IMR-90 (cell line): ENCODE results near the gene DENND1B. TPM values are rescaled to one million over a fixed set of nuclear protein-coding genes. Genes with fewer than 3 reads are reported as not detected.

Experiments used
- ATAC-seq: fragments of 200-7000 bp; cut with Tn5 transposase; 2 replicates; pipeline ENCODE4 v1.9.1; 2020; ENCODE audit warnings: low read depth, mild to moderate bottlenecking, moderate library complexity
- BruUV-seq: library from RNA; stranded (reverse); fragments of 400-500 nt; replicated peaks from 2 replicates; lab custom pipeline; 2021; lab: Mats Ljungman, UMichigan
- CTCF ChIA-PET: fragments of 300-600 bp; formaldehyde crosslinking; extraction: SDS; loops from one replicate; lab custom pipeline; 2021; ENCODE audit warnings: antibody characterized with exemption; lab: Yijun Ruan, JAX
- POLR2A ChIA-PET: fragments of 300-600 bp; sonication (Branson Sonifier 250); formaldehyde crosslinking; loops from one replicate; lab custom pipeline; 2022; ENCODE audit warnings: antibody characterized with exemption; ENCODE audit not compliant: unreplicated experiment; lab: Charles Lee
- DNase-seq: peaks from one replicate; pipeline ENCODE4 v3.0.0; 2013
- H2AFZ ChIP-seq: replicated peaks from 2 replicates; pipeline ENCODE3; 2013; ENCODE audit warnings: low read length, mild to moderate bottlenecking; ENCODE audit not compliant: poor library complexity
- H2AK5ac ChIP-seq: 2 replicates; pipeline ENCODE4 v1.6.1; 2013; ENCODE audit warnings: low read depth, low read length, inconsistent platforms
- H2AK9ac ChIP-seq: replicated peaks from 2 replicates; pipeline ENCODE3; 2013; ENCODE audit warnings: mild to moderate bottlenecking, low read depth, low read length, moderate library complexity; ENCODE audit not compliant: poor library complexity
- H2BK120ac ChIP-seq: 2 replicates; pipeline ENCODE4 v1.6.1; 2013; ENCODE audit warnings: low read depth, low read length, inconsistent platforms
- H2BK15ac ChIP-seq: 3 replicates; pipeline ENCODE4 v1.6.1; 2013; ENCODE audit warnings: low read depth, low read length, inconsistent platforms
- H2BK20ac ChIP-seq: 2 replicates; pipeline ENCODE4 v1.6.1; 2013; ENCODE audit warnings: low read depth, mild to moderate bottlenecking, inconsistent platforms, low read length, moderate library complexity
- H2BK5ac ChIP-seq: 2 replicates; pipeline ENCODE4 v1.6.1; 2013; ENCODE audit warnings: mild to moderate bottlenecking, low read depth, low read length, inconsistent platforms; ENCODE audit not compliant: poor library complexity, severe bottlenecking
- H3K14ac ChIP-seq: replicated peaks from 2 replicates; pipeline ENCODE4 v1.6.1; 2013; ENCODE audit warnings: low read depth, low read length, inconsistent platforms
- H3K18ac ChIP-seq: 2 replicates; pipeline ENCODE4 v1.6.1; 2013; ENCODE audit warnings: low read depth, low read length, control low read depth
- H3K23ac ChIP-seq: 2 replicates; pipeline ENCODE4 v1.6.1; 2013; ENCODE audit warnings: low read depth, low read length, inconsistent platforms
- H3K27ac ChIP-seq: 2 replicates; pipeline ENCODE4 v1.5.1; 2013; ENCODE audit warnings: mild to moderate bottlenecking, control low read depth, low read length; ENCODE audit not compliant: insufficient read depth
- H3K27me3 ChIP-seq: 2 replicates; pipeline ENCODE4 v1.6.1; 2013; ENCODE audit warnings: low read length; ENCODE audit not compliant: control insufficient read depth, insufficient read depth
- H3K36me3 ChIP-seq: 2 replicates; pipeline ENCODE4 v1.6.1; 2013; ENCODE audit warnings: low read length, mixed read lengths; ENCODE audit not compliant: control insufficient read depth, insufficient read depth
- H3K4ac ChIP-seq: 2 replicates; pipeline ENCODE4 v1.6.1; 2013; ENCODE audit warnings: low read depth, low read length, inconsistent platforms
- H3K4me1 ChIP-seq: 2 replicates; pipeline ENCODE4 v1.6.1; 2013; ENCODE audit warnings: low read length, mixed read lengths; ENCODE audit not compliant: control insufficient read depth, insufficient read depth
- H3K4me2 ChIP-seq: 2 replicates; pipeline ENCODE4 v1.6.1; 2013; ENCODE audit warnings: low read depth, mild to moderate bottlenecking, control low read depth, low read length, moderate library complexity
- H3K4me3 ChIP-seq: 2 replicates; pipeline ENCODE4 v1.5.1; 2013; ENCODE audit warnings: low read depth, mild to moderate bottlenecking, control low read depth, low read length, moderate library complexity; ENCODE audit not compliant: insufficient read depth
- H3K56ac ChIP-seq: 2 replicates; pipeline ENCODE4 v1.6.1; 2013; ENCODE audit warnings: low read length, inconsistent platforms; ENCODE audit not compliant: insufficient read depth; ENCODE audit errors: extremely low read depth
- H3K79me1 ChIP-seq, 2 experiments: 2 replicates each; pipeline ENCODE4 v1.6.1; 2013; ENCODE audit warnings: low read length in 2 of 2, inconsistent platforms in 1 of 2, low read depth in 1 of 2
- H3K9ac ChIP-seq: 2 replicates; pipeline ENCODE4 v1.6.1; 2013; ENCODE audit warnings: low read depth, low read length, control low read depth
- H3K9me1 ChIP-seq: 2 replicates; pipeline ENCODE4 v1.6.1; 2013; ENCODE audit warnings: low read length, inconsistent platforms; ENCODE audit not compliant: insufficient read depth
- H3K9me3 ChIP-seq: 2 replicates; pipeline ENCODE4 v1.6.1; 2013; ENCODE audit warnings: low read length; ENCODE audit not compliant: control insufficient read depth, insufficient read depth
- H4K20me1 ChIP-seq: 2 replicates; pipeline ENCODE4 v1.6.1; 2013; ENCODE audit warnings: low read length, inconsistent platforms; ENCODE audit not compliant: insufficient read depth
- H4K5ac ChIP-seq: 2 replicates; pipeline ENCODE4 v1.6.1; 2013; ENCODE audit warnings: mild to moderate bottlenecking, low read depth, low read length, control low read depth
- H4K8ac ChIP-seq, 2 experiments: 2 replicates each; pipeline ENCODE4 v1.6.1; 2013; ENCODE audit warnings: low read depth in 2 of 2, low read length in 2 of 2, control low read depth in 1 of 2, inconsistent platforms in 1 of 2
- H4K91ac ChIP-seq: 2 replicates; pipeline ENCODE4 v1.6.1; 2013; ENCODE audit warnings: low read depth, low read length, inconsistent platforms; ENCODE audit not compliant: insufficient read depth
- CEBPB ChIP-seq: IDR thresholded peaks from 2 replicates; pipeline ENCODE4 v1.6.1; 2012; ENCODE audit warnings: low read depth, low read length, improper control_type of control experiment
- CHD1 ChIP-seq: IDR thresholded peaks from 2 replicates; pipeline ENCODE4 v1.6.1; 2012; ENCODE audit warnings: low read depth, low read length, improper control_type of control experiment
- ELK1 ChIP-seq: fragments of 150-350 bp; IDR thresholded peaks from 2 replicates; pipeline ENCODE4 v1.6.1; 2016; ENCODE audit warnings: low read depth, mild to moderate bottlenecking, low read length, moderate library complexity, borderline replicate concordance
- FOS ChIP-seq: fragments of 150-350 bp; IDR thresholded peaks from 2 replicates; pipeline ENCODE4 v1.6.1; 2016; ENCODE audit warnings: low read depth, low read length
- MAFK ChIP-seq: IDR thresholded peaks from 2 replicates; pipeline ENCODE4 v1.6.1; 2012; ENCODE audit warnings: low read depth, low read length, improper control_type of control experiment
- MXI1 ChIP-seq: IDR thresholded peaks from 2 replicates; pipeline ENCODE4 v1.6.1; 2012; ENCODE audit warnings: low read depth, mild to moderate bottlenecking, low read length, moderate library complexity, borderline replicate concordance
- POLR2A ChIP-seq: IDR thresholded peaks from 2 replicates; pipeline ENCODE4 v1.6.1; 2012; ENCODE audit warnings: mild to moderate bottlenecking, low read depth, low read length
- RAD21 ChIP-seq: IDR thresholded peaks from 2 replicates; pipeline ENCODE4 v1.6.1; 2012; ENCODE audit warnings: low read length, improper control_type of control experiment
- RCOR1 ChIP-seq: IDR thresholded peaks from 2 replicates; pipeline ENCODE4 v1.6.1; 2012; ENCODE audit warnings: mild to moderate bottlenecking, low read length, improper control_type of control experiment; ENCODE audit not compliant: insufficient replicate concordance
- RFX5 ChIP-seq: IDR thresholded peaks from 2 replicates; pipeline ENCODE4 v1.8.0; 2012; ENCODE audit warnings: low read depth, mild to moderate bottlenecking, low read length, moderate library complexity
- SMC3 ChIP-seq: fragments of 150-350 bp; IDR thresholded peaks from 2 replicates; pipeline ENCODE4 v1.6.1; 2016; ENCODE audit warnings: low read depth, mild to moderate bottlenecking, antibody characterized with exemption, low read length, moderate library complexity
- WGBS, 2 experiments: methylation state at CpG; one replicate each; pipeline versions ENCODE4 v1.1.5 to v1.1.7; 2013; ENCODE audit warnings: missing lambda C conversion rate in 2 of 2; ENCODE audit not compliant: insufficient read length in 1 of 2; ENCODE audit errors: extremely low coverage in 2 of 2; 5-methylcytosine and 5-hydroxymethylcytosine counted together
- dilution Hi-C: fragments of 300-500 bp; cut with HindIII; formaldehyde crosslinking; loops from one replicate; pipeline ENCODE4 v1.14.3; 2018; ENCODE audit warnings: low sequenced_read_pairs; ENCODE audit not compliant: unreplicated experiment
- in situ Hi-C: fragments of 300-500 bp; cut with MboI; formaldehyde crosslinking; loops from 3 replicates; pipeline ENCODE4 v1.14.3; 2019; ENCODE audit warnings: low sequenced_read_pairs, inconsistent platforms, mixed read lengths
- intact Hi-C: fragments of 100-400 bp; cut with micrococcal nuclease; formaldehyde crosslinking; loops from 2 replicates; pipeline ENCODE4 v1.10.0; 2022
- polyA plus RNA-seq, 3 experiments: library from polyadenylated mRNA; depleted of rRNA; stranded (reverse); fragments of >200 nt; gene quantifications; 2 replicates each; pipeline ENCODE4 v1.2.3, GENCODE V29; 2012; ENCODE audit warnings: low replicate concordance in 1 of 3
- total RNA-seq: library from RNA; depleted of rRNA; stranded (reverse); fragments of >200 nt; gene quantifications from 2 replicates; pipeline ENCODE4 v1.2.3, GENCODE V29; 2012
- TF ChIP-seq, protein P1 (sequence below): fragments of 150-350 bp; IDR thresholded peaks from 2 replicates; pipeline ENCODE4 v1.6.1; 2017; ENCODE audit warnings: mild to moderate bottlenecking, antibody characterized with exemption, low read length, low read depth

DENND1B gene
- total and polyA plus RNA-seq, 2 of the 4 experiments (the other 2 are of a cell fraction): 4.0 to 24.2 TPM

GRCh38 chr1:197787623-197788536, 12.6 kb upstream of the DENND1B start:
- POLR2A ChIA-PET: no interaction called here

More at GRCh38 chr1:197787623-197788536, 12.6 kb upstream of the DENND1B start:
- peak overlapping the region; percentile 88 for H3K4ac ChIP-seq
- H2AFZ ChIP-seq: peak overlapping the region; percentile 50
- H3K9me3 ChIP-seq: no peaks in the 10 kb centered on the region
- H4K5ac ChIP-seq: peak overlapping the region; percentile 25
- in situ Hi-C loops: no loop called here
- no CpG with 5 or more reads among the region's 7 CpGs for WGBS, 2 experiments
- H3K4me1 ChIP-seq: peaks cover 24% of the 10 kb centered on the region
- H3K27ac ChIP-seq: peak overlapping the region; percentile 42; the same call in 1 of the 2 replicates
- peak overlapping the region; percentile 41 to 75; a peak in 3 of 4 replicates for H4K8ac ChIP-seq
- no peak overlapping the region for H3K4me2 ChIP-seq
- H2BK20ac ChIP-seq: peak overlapping the region; percentile 99
- peak overlapping the region; percentile 100 for H2BK120ac ChIP-seq
- no peak overlapping the region for H3K4me3 ChIP-seq
- dilution Hi-C loops: no loop called here
- no peak overlapping the region for H3K9ac ChIP-seq
- H4K91ac ChIP-seq: peak overlapping the region; percentile 93
- peak overlapping the region; percentile 85 for H3K23ac ChIP-seq
- ATAC-seq (no peak), DNase-seq (no peak)
- peak overlapping the region; percentile 69; the same call in 2 of the 3 replicates for H2BK15ac ChIP-seq
- no peak overlapping the region for H3K56ac ChIP-seq
- CTCF ChIA-PET: interaction anchor here (0.6 kb wide), 1 partner anchor 78 kb away, joined by 4 read pairs; no protein-coding TSS in a partner anchor
- H2AK5ac ChIP-seq: peak overlapping the region; percentile 75; the same call in 1 of the 2 replicates
- no peak for TF ChIP-seq MXI1
- TF ChIP-seq RAD21: no peak
- TF ChIP-seq CEBPB: no peak
- TF ChIP-seq, protein P1, sequence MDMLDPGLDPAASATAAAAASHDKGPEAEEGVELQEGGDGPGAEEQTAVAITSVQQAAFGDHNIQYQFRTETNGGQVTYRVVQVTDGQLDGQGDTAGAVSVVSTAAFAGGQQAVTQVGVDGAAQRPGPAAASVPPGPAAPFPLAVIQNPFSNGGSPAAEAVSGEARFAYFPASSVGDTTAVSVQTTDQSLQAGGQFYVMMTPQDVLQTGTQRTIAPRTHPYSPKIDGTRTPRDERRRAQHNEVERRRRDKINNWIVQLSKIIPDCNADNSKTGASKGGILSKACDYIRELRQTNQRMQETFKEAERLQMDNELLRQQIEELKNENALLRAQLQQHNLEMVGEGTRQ: no peak
- TF ChIP-seq MAFK: no peak
- no peak for TF ChIP-seq CHD1
- TF ChIP-seq RCOR1: no peak
- TF ChIP-seq SMC3: no peak
- TF ChIP-seq POLR2A: no peak
- no peak for TF ChIP-seq FOS
- TF ChIP-seq ELK1: no peak
- no peak for TF ChIP-seq RFX5
- H4K20me1 ChIP-seq: no peaks in the 10 kb centered on the region
- no TSS peak for BruUV-seq
- H3K36me3 ChIP-seq: no peaks in the 10 kb centered on the region
- H3K27me3 ChIP-seq: no peaks in the 10 kb centered on the region
- peaks cover 23% of the 10 kb centered on the region for H3K9me1 ChIP-seq
- 0 out of 4 replicates have a peak, but pooled peaks cover 0 to 13% of the 10 kb centered on the region in 2 experiments for H3K79me1 ChIP-seq
- H2AK9ac ChIP-seq: peak overlapping the region; percentile 47
- peak overlapping the region; percentile 77 for H2BK5ac ChIP-seq
- peak overlapping the region; percentile 40 for H3K18ac ChIP-seq
- intact Hi-C loops: no loop called here
- H3K14ac ChIP-seq: peak overlapping the region; percentile 62
